ENCODE measurements around the gene CIBAR2. TPM values are rescaled to one million over a fixed set of nuclear protein-coding genes. Genes with fewer than 3 reads are reported as not detected.

Gene CIBAR2
- total and polyA plus RNA-seq, 11 donors: not detected

DNA sequence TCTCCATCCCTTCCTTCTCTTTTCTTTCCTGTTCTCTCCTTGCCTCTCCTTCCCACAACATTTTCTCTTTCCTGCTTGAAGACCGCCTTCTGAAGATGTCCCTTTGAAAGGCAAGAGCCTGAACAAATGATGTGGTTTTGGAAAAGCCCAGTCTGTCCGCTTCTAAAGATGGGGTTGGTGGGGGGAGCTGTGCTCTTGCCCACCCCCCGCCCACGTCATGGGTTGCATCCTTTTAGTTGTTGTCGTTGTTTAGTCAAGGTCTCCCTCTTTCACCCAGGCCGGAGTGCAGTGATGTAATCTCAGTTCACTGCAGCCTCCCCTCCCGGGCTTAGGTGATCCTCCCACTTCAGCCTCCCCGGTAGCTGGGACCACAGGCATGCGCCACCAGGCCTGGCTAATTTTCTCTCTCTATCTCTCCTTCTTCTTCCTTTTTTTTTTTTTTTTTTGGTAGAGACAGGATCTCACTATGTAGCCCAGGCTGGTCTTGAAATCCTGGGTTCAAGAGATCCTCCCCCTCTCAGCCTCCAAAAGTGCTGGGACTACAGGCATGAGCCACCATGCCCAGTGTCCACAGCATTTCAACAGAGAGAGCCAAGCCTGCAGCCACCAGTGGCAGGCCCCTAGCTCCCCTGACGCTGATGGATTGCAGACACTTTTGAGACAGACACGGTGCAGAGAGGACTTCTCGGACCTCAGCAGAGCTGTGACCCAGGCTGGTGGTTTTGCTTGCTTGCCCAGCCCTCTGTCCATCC lies 26.0 kb upstream of the CIBAR2 start:
- WGBS, 4 donors: 72 to 92% (median 75%) methylated on average over 11 to 12 of the region's 12 CpGs
- no peak for TF ChIP-seq POLR2A (IDR thresholded peaks at IDR 0.05)
- TF ChIP-seq, protein P1, sequence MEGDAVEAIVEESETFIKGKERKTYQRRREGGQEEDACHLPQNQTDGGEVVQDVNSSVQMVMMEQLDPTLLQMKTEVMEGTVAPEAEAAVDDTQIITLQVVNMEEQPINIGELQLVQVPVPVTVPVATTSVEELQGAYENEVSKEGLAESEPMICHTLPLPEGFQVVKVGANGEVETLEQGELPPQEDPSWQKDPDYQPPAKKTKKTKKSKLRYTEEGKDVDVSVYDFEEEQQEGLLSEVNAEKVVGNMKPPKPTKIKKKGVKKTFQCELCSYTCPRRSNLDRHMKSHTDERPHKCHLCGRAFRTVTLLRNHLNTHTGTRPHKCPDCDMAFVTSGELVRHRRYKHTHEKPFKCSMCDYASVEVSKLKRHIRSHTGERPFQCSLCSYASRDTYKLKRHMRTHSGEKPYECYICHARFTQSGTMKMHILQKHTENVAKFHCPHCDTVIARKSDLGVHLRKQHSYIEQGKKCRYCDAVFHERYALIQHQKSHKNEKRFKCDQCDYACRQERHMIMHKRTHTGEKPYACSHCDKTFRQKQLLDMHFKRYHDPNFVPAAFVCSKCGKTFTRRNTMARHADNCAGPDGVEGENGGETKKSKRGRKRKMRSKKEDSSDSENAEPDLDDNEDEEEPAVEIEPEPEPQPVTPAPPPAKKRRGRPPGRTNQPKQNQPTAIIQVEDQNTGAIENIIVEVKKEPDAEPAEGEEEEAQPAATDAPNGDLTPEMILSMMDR (IDR thresholded peaks at IDR 0.05): no peak
- ATAC-seq: no peak
- H3K36me3 ChIP-seq: no peaks in the 10 kb centered on the region
- no peaks in the 10 kb centered on the region for H3K9me3 ChIP-seq
- H3K4me3 ChIP-seq: peak overlapping the region in 8 of 12 donors; percentile 39 to 52 (median 45)
- no peaks in the 10 kb centered on the region for H3K27me3 ChIP-seq
- intact Hi-C loops (cut with DNase I): loop anchor here in 1 of 10 donors (10.0 kb wide), 1 partner anchor 477 kb away; the partner anchor contains the start of gene GSE1
- H3K4me1 ChIP-seq: peaks cover 3 to 65% (median 43%) of the 10 kb centered on the region in 12 donors
- DNase-seq: no peak
- H3K27ac ChIP-seq: peak overlapping the region in 10 of 12 donors; percentile 52 to 92 (median 78)

DNA sequence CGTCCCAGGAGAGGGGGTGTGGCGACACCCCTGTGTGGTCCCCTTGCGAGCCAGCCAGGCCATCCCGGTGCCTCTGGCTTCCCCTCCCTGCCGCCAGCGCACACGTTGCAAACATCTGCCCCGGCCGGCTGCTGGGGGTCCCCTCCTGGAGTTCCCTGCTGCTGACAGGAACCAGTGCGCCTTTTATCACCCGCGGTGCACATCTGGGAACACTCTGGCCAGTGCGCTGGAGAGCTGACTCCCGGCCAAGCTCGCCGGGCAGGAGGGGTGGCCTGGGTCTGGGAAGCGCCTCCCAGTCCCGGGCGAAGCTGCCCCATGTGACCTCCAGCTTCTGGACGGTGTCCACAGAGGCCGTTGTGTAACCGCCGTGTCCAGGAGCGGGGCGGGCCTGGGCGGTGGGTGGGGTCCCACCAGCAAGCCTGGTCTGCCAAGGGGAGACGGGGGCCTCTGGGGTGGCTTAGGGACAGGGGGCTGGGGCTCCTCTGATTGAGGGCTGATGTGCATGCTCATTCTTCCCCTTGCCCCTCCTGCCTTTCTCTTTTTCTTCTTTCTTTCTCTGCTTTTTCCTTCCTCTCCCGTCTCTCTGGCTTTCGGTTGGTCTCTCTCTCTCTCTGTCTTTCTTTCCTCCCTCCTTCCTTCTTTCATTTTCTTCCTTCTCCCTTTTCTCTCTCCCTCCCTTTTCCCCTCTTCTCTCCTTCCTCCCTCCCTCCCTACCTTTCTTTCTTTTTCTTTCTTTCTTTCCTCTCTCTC lies 25.2 kb upstream of the CIBAR2 start:
- no peaks in the 10 kb centered on the region for H3K27me3 ChIP-seq
- peak; percentile 91 to 94 (median 92) for ATAC-seq
- DNase-seq: peak; percentile 95 to 98 (median 95)
- peak overlapping the region in 10 of 12 donors; percentile 10 to 52 (median 42) for H3K4me3 ChIP-seq
- intact Hi-C loops (cut with DNase I): loop anchor here in 1 of 10 donors (10.0 kb wide), 1 partner anchor 477 kb away; the partner anchor contains the start of gene GSE1
- H3K36me3 ChIP-seq: no peaks in the 10 kb centered on the region
- WGBS, 4 donors: 0 to 4% (median 2%) methylated on average over 26 to 29 of the region's 29 CpGs
- no peaks in the 10 kb centered on the region for H3K9me3 ChIP-seq
- peaks cover 3 to 58% (median 39%) of the 10 kb centered on the region in 12 donors for H3K4me1 ChIP-seq
- TF ChIP-seq, protein P1 (IDR thresholded peaks at IDR 0.05): no peak
- no peak for TF ChIP-seq POLR2A (IDR thresholded peaks at IDR 0.05)
- H3K27ac ChIP-seq: peak overlapping the region; percentile 52 to 92 (median 76)

DNA sequence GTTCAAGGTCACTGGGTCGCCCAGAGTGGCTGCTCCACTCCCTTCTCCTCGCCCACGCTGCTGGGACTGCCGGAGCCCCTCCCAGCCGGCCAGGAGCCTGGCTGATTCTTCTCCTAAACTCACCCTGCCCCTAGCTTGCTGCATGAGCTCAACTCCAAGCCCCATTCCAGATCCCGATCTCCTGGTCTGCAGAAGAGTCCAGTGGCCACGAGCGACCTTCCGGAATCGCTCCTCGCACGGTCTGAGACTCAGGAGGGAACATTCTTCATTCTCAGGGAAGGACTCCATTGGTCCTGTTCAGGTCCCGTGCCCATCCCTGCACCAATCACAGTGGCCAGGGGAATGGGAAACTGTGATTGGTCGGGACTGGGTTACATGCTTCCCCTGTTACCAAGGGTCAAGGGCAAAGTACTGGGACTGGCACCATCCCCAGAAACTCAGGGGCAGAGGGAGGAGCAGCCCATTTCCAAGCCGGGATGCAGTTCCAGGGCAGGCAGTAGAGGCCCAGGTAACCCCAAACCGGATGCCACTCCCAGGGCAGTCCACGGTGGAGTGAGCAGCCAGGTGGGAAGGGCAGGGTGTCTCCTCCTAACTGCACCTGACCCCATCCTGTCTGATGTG lies 24.5 kb upstream of the CIBAR2 start:
- peaks cover 3 to 51% (median 38%) of the 10 kb centered on the region in 12 donors for H3K4me1 ChIP-seq
- H3K27me3 ChIP-seq: no peaks in the 10 kb centered on the region
- H3K4me3 ChIP-seq: peak overlapping the region in 9 of 12 donors; percentile 30 to 52 (median 43)
- H3K27ac ChIP-seq: peak overlapping the region; percentile 15 to 92 (median 76)
- peak; percentile 47 to 69 (median 56) for ATAC-seq
- no peaks in the 10 kb centered on the region for H3K36me3 ChIP-seq
- TF ChIP-seq POLR2A (IDR thresholded peaks at IDR 0.05): no peak
- TF ChIP-seq, protein P1 (IDR thresholded peaks at IDR 0.05): no peak
- no peaks in the 10 kb centered on the region for H3K9me3 ChIP-seq
- 34 to 54% (median 49%) methylated on average over 7 to 17 of the region's 17 CpGs for WGBS, 4 donors
- DNase-seq: peak in 4 of 5 donors; percentile 61 to 78 (median 69)
- intact Hi-C loops (cut with DNase I): loop anchor here in 1 of 10 donors (10.0 kb wide), 1 partner anchor 478 kb away; the partner anchor contains the start of gene GSE1
